HEK293 (cell line): Measurements from ENCODE around the gene PTGES3L.

Experiments
- CTCF ChIA-PET: fragments of 350-600 bp; formaldehyde crosslinking; extraction: SDS; loops from one replicate; lab custom pipeline; 2021; ENCODE audit warnings: antibody characterized with exemption; lab: Yijun Ruan, JAX
- POLR2A ChIA-PET: fragments of 300-600 bp; formaldehyde crosslinking; extraction: SDS; loops from one replicate; lab custom pipeline; 2020; ENCODE audit warnings: antibody characterized with exemption, inconsistent platforms; lab: Yijun Ruan, JAX
- H3K27ac ChIP-seq: fragments of 200-500 bp; sonication (Bioruptor generic); 2 replicates; pipeline ENCODE4 v1.5.1; 2014; ENCODE audit warnings: low read depth, low read length, control low read depth, inconsistent platforms; ENCODE audit errors: extremely low read depth
- H3K36me3 ChIP-seq, 2 experiments: fragments of 200-500 bp in 1 of 2; sonication (Bioruptor generic) in 1 of 2; 1 replicate in 1 of 2; 2 replicates in 1 of 2; pipeline ENCODE4 v1.5.1; 2014 to 2017; ENCODE audit warnings: inconsistent platforms in 2 of 2, low read length in 2 of 2; ENCODE audit not compliant: control insufficient read depth in 2 of 2, insufficient read depth in 1 of 2
- H3K4me1 ChIP-seq: fragments of 200-500 bp; sonication (Bioruptor generic); 2 replicates; pipeline ENCODE4 v1.5.1; 2014; ENCODE audit warnings: mild to moderate bottlenecking, low read length, inconsistent platforms; ENCODE audit not compliant: control insufficient read depth, insufficient read depth
- H3K4me3 ChIP-seq: 2 replicates; pipeline ENCODE4 v1.5.1; 2011; ENCODE audit warnings: low read depth, mild to moderate bottlenecking, control low read depth, low read length, moderate library complexity
- H3K9me3 ChIP-seq: fragments of 200-500 bp; sonication (Bioruptor generic); 2 replicates; pipeline ENCODE4 v1.5.1; 2014; ENCODE audit warnings: low read depth, low read length, inconsistent platforms; ENCODE audit not compliant: control insufficient read depth, insufficient read depth
- FEZF1 ChIP-seq: fragments of 450-650 bp; formaldehyde crosslinking; IDR thresholded peaks from 2 replicates; pipeline ENCODE4 v1.5.1; 2016; ENCODE audit warnings: missing biosample characterization, missing genetic modification characterization
- HOXC10 ChIP-seq: sonication (generic); formaldehyde crosslinking; IDR thresholded peaks from 2 replicates; pipeline ENCODE4 v1.8.1; 2023; ENCODE audit warnings: mild to moderate bottlenecking, missing genetic modification reagents
- OVOL3 ChIP-seq: fragments of 450-650 bp; formaldehyde crosslinking; IDR thresholded peaks from 2 replicates; pipeline ENCODE4 v1.5.1; 2016; ENCODE audit warnings: missing biosample characterization, missing genetic modification characterization
- SETDB1 ChIP-seq: IDR thresholded peaks from one replicate; pipeline ENCODE4 v1.6.1; 2017; ENCODE audit warnings: mild to moderate bottlenecking, low read length, moderate library complexity, mixed read lengths; ENCODE audit not compliant: insufficient read length
- SP7 ChIP-seq: fragments of 450-650 bp; formaldehyde crosslinking; IDR thresholded peaks from 2 replicates; pipeline ENCODE4 v1.5.1; 2016; ENCODE audit warnings: missing biosample characterization, missing genetic modification characterization
- ZBTB8A ChIP-seq: fragments of 450-650 bp; formaldehyde crosslinking; IDR thresholded peaks from 2 replicates; pipeline ENCODE4 v1.5.1; 2016; ENCODE audit warnings: missing biosample characterization, missing genetic modification characterization
- ZFP3 ChIP-seq: fragments of 450-650 bp; formaldehyde crosslinking; IDR thresholded peaks from 2 replicates; pipeline ENCODE4 v1.5.1; 2016; ENCODE audit warnings: low read depth, missing biosample characterization, missing genetic modification characterization
- ZNF10 ChIP-seq: fragments of 450-650 bp; formaldehyde crosslinking; IDR thresholded peaks from 2 replicates; pipeline ENCODE4 v1.5.1; 2017; ENCODE audit warnings: missing biosample characterization, missing genetic modification characterization
- ZNF155 ChIP-seq: fragments of 450-650 bp; formaldehyde crosslinking; IDR thresholded peaks from 2 replicates; pipeline ENCODE4 v1.5.1; 2016; ENCODE audit warnings: missing biosample characterization, missing genetic modification characterization
- ZNF16 ChIP-seq: fragments of 450-650 bp; formaldehyde crosslinking; IDR thresholded peaks from 2 replicates; pipeline ENCODE4 v1.5.1; 2016; ENCODE audit warnings: low read depth, missing biosample characterization, missing genetic modification characterization
- ZNF211 ChIP-seq: fragments of 450-650 bp; formaldehyde crosslinking; IDR thresholded peaks from 2 replicates; pipeline ENCODE4 v1.5.1; 2016; ENCODE audit warnings: low read depth, missing biosample characterization, missing genetic modification characterization
- ZNF23 ChIP-seq: fragments of 450-650 bp; formaldehyde crosslinking; IDR thresholded peaks from 2 replicates; pipeline ENCODE4 v1.5.1; 2016; ENCODE audit warnings: missing biosample characterization, missing genetic modification characterization, borderline replicate concordance
- ZNF239 ChIP-seq: fragments of 450-650 bp; formaldehyde crosslinking; IDR thresholded peaks from 2 replicates; pipeline ENCODE4 v1.5.1; 2016; ENCODE audit warnings: missing biosample characterization, missing genetic modification characterization
- ZNF416 ChIP-seq: fragments of 450-650 bp; formaldehyde crosslinking; IDR thresholded peaks from 2 replicates; pipeline ENCODE4 v1.5.1; 2016; ENCODE audit warnings: missing biosample characterization, missing genetic modification characterization
- ZNF473 ChIP-seq: fragments of 450-650 bp; formaldehyde crosslinking; IDR thresholded peaks from 2 replicates; pipeline ENCODE4 v1.5.1; 2017; ENCODE audit warnings: missing biosample characterization, missing genetic modification characterization
- ZNF501 ChIP-seq: fragments of 450-650 bp; formaldehyde crosslinking; IDR thresholded peaks from 2 replicates; pipeline ENCODE4 v1.5.1; 2016; ENCODE audit warnings: missing biosample characterization, missing genetic modification characterization
- ZNF544 ChIP-seq: fragments of 450-650 bp; formaldehyde crosslinking; IDR thresholded peaks from 2 replicates; pipeline ENCODE4 v1.5.0; 2017; ENCODE audit warnings: missing biosample characterization, missing genetic modification characterization
- ZNF654 ChIP-seq: fragments of 450-650 bp; formaldehyde crosslinking; IDR thresholded peaks from 2 replicates; pipeline ENCODE4 v1.5.1; 2016; ENCODE audit warnings: low read depth, missing biosample characterization, missing genetic modification characterization
- ZNF791 ChIP-seq: fragments of 450-650 bp; formaldehyde crosslinking; IDR thresholded peaks from 2 replicates; pipeline ENCODE4 v1.5.1; 2016; ENCODE audit warnings: missing biosample characterization, missing genetic modification characterization
- ZXDB ChIP-seq: fragments of 450-650 bp; formaldehyde crosslinking; IDR thresholded peaks from 2 replicates; pipeline ENCODE4 v1.5.1; 2016; ENCODE audit warnings: missing biosample characterization, missing genetic modification characterization
- TF ChIP-seq, protein P1 (sequence below): fragments of 450-650 bp; formaldehyde crosslinking; IDR thresholded peaks from 2 replicates; pipeline ENCODE4 v1.5.1; 2016; ENCODE audit warnings: missing biosample characterization, missing genetic modification characterization
- TF ChIP-seq, protein P2 (sequence below): IDR thresholded peaks from 2 replicates; pipeline ENCODE4 v1.6.1; 2011; ENCODE audit warnings: mild to moderate bottlenecking, low read depth, low read length, borderline replicate concordance
- TF ChIP-seq, protein P3 (sequence below): fragments of 450-650 bp; formaldehyde crosslinking; IDR thresholded peaks from 2 replicates; pipeline ENCODE4 v1.5.1; 2016; ENCODE audit warnings: missing biosample characterization, missing genetic modification characterization, low read depth
- TF ChIP-seq, protein P4 (sequence below): fragments of 450-650 bp; formaldehyde crosslinking; IDR thresholded peaks from 2 replicates; pipeline ENCODE4 v1.5.1; 2016; ENCODE audit warnings: missing biosample characterization, missing genetic modification characterization
- TF ChIP-seq, protein P5 (sequence below): fragments of 450-650 bp; formaldehyde crosslinking; IDR thresholded peaks from 2 replicates; pipeline ENCODE4 v1.5.1; 2016; ENCODE audit warnings: missing biosample characterization, missing genetic modification characterization
- TF ChIP-seq, protein P6 (sequence below): fragments of 450-650 bp; formaldehyde crosslinking; IDR thresholded peaks from 2 replicates; pipeline ENCODE4 v1.5.1; 2016; ENCODE audit warnings: missing biosample characterization, missing genetic modification characterization

The PTGES3L gene

DNA sequence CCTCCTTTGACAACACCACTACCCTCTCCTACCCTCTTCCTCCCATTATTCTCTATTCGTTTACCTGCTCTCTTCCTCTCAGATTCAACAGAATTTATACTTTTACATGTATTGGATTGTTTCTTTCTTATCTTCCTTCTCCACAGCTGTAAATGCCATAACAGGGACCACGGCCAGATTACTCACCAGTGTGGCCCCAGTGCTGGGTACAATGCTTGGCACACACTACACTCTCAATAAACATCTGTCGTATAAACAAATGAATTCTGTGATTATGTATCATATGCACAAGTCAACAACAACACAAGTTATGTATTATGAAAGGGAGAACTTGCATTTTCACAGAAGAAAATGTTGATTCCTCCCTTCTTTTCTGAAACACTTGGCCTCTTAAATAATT lies 35.7 kb downstream of the PTGES3L start:
- H3K27ac ChIP-seq = no peak overlapping the region
- no peaks in the 10 kb centered on the region for H3K9me3 ChIP-seq
- CTCF ChIA-PET = interaction anchor here (1.5 kb wide), 1 partner anchor 14 kb away, joined by 4 read pairs; no protein-coding TSS in a partner anchor
- H3K4me3 ChIP-seq = no peak overlapping the region
- POLR2A ChIA-PET = no interaction called here
- H3K4me1 ChIP-seq = no peaks in the 10 kb centered on the region
- TF ChIP-seq ZFP3 (tag by site-specific recombination) (no peak), ZNF23 (tag by site-specific recombination) (no peak), ZNF211 (tag by site-specific recombination) (no peak), ZNF501 (tag by site-specific recombination) (no peak), ZNF239 (no peak), ZNF16 (tag by site-specific recombination) (no peak), SP7 (tag by site-specific recombination) (no peak), ZNF416 (tag by site-specific recombination) (no peak), OVOL3 (tag by site-specific recombination) (no peak), FEZF1 (no peak), ZNF473 (tag by site-specific recombination) (no peak), ZNF791 (no peak), ZXDB (tag by site-specific recombination) (no peak), SETDB1 (no peak)
- TF ChIP-seq, protein P1, sequence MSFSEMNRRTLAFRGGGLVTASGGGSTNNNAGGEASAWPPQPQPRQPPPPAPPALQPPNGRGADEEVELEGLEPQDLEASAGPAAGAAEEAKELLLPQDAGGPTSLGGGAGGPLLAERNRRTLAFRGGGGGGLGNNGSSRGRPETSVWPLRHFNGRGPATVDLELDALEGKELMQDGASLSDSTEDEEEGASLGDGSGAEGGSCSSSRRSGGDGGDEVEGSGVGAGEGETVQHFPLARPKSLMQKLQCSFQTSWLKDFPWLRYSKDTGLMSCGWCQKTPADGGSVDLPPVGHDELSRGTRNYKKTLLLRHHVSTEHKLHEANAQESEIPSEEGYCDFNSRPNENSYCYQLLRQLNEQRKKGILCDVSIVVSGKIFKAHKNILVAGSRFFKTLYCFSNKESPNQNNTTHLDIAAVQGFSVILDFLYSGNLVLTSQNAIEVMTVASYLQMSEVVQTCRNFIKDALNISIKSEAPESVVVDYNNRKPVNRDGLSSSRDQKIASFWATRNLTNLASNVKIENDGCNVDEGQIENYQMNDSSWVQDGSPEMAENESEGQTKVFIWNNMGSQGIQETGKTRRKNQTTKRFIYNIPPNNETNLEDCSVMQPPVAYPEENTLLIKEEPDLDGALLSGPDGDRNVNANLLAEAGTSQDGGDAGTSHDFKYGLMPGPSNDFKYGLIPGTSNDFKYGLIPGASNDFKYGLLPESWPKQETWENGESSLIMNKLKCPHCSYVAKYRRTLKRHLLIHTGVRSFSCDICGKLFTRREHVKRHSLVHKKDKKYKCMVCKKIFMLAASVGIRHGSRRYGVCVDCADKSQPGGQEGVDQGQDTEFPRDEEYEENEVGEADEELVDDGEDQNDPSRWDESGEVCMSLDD (tag by site-specific recombination) = no peak
- TF ChIP-seq, protein P2, sequence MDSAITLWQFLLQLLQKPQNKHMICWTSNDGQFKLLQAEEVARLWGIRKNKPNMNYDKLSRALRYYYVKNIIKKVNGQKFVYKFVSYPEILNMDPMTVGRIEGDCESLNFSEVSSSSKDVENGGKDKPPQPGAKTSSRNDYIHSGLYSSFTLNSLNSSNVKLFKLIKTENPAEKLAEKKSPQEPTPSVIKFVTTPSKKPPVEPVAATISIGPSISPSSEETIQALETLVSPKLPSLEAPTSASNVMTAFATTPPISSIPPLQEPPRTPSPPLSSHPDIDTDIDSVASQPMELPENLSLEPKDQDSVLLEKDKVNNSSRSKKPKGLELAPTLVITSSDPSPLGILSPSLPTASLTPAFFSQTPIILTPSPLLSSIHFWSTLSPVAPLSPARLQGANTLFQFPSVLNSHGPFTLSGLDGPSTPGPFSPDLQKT = no peak
- TF ChIP-seq, protein P3, sequence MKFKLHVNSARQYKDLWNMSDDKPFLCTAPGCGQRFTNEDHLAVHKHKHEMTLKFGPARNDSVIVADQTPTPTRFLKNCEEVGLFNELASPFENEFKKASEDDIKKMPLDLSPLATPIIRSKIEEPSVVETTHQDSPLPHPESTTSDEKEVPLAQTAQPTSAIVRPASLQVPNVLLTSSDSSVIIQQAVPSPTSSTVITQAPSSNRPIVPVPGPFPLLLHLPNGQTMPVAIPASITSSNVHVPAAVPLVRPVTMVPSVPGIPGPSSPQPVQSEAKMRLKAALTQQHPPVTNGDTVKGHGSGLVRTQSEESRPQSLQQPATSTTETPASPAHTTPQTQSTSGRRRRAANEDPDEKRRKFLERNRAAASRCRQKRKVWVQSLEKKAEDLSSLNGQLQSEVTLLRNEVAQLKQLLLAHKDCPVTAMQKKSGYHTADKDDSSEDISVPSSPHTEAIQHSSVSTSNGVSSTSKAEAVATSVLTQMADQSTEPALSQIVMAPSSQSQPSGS = no peak
- peaks cover 7 to 11% of the 10 kb centered on the region in 2 experiments; a peak in 2 of 3 replicates for H3K36me3 ChIP-seq

DNA sequence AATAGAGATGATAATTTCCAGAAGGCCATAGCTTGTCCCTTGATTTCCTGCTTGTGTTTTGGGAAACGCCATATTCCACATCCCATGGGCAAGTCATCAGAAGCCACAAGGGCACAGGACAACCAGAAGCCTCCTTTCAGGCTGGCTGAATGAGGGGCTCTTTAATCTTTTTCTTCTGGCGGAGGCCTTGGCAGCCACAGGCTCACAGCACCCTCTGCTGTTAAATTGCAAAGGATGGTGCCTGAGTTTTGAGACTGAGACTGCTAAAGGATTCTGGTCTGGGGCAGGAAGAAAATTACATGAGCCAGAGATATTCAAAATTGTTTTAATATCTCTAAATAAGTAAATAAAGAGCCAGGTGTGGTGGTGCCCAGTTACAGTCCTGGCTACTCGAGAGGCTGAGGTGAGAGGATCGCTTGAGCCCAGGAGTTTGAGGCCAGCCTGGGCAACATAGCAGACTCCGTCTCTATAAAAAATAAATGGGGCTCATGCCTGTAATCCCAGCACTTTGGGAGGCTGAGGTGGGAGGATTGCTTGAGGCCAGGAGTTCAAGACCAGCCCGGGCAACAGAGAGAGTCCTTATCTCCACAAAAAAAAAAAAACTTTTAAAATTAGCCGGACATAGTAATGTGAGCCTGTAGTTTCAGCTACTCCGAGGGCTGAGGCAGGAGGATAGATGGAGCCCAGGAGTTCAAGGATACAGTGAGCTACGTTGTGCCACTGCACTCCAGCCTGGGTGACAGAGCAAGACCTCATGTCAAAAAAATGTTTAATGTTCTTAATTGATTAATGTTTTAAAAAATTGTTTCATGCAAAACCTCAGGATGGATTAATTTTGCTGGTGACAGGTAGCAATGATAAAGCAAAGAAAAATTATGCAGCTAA lies 41.9 kb downstream of the PTGES3L start:
- Histone ChIP-seq H3K36me3 (no peaks in the 10 kb centered on the region), H3K27ac (no peak overlapping the region)
- POLR2A ChIA-PET = no interaction called here
- TF ChIP-seq, protein P4, sequence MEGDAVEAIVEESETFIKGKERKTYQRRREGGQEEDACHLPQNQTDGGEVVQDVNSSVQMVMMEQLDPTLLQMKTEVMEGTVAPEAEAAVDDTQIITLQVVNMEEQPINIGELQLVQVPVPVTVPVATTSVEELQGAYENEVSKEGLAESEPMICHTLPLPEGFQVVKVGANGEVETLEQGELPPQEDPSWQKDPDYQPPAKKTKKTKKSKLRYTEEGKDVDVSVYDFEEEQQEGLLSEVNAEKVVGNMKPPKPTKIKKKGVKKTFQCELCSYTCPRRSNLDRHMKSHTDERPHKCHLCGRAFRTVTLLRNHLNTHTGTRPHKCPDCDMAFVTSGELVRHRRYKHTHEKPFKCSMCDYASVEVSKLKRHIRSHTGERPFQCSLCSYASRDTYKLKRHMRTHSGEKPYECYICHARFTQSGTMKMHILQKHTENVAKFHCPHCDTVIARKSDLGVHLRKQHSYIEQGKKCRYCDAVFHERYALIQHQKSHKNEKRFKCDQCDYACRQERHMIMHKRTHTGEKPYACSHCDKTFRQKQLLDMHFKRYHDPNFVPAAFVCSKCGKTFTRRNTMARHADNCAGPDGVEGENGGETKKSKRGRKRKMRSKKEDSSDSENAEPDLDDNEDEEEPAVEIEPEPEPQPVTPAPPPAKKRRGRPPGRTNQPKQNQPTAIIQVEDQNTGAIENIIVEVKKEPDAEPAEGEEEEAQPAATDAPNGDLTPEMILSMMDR (tag by site-specific recombination) = peak; percentile 66
- TF ChIP-seq, protein P5, sequence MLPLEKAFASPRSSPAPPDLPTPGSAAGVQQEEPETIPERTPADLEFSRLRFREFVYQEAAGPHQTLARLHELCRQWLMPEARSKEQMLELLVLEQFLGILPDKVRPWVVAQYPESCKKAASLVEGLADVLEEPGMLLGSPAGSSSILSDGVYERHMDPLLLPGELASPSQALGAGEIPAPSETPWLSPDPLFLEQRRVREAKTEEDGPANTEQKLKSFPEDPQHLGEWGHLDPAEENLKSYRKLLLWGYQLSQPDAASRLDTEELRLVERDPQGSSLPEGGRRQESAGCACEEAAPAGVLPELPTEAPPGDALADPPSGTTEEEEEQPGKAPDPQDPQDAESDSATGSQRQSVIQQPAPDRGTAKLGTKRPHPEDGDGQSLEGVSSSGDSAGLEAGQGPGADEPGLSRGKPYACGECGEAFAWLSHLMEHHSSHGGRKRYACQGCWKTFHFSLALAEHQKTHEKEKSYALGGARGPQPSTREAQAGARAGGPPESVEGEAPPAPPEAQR (tag by site-specific recombination) = no peak
- TF ChIP-seq ZNF544 = no peak
- TF ChIP-seq HOXC10 (CRISPR knock-in tag) = no peak
- TF ChIP-seq, protein P6, sequence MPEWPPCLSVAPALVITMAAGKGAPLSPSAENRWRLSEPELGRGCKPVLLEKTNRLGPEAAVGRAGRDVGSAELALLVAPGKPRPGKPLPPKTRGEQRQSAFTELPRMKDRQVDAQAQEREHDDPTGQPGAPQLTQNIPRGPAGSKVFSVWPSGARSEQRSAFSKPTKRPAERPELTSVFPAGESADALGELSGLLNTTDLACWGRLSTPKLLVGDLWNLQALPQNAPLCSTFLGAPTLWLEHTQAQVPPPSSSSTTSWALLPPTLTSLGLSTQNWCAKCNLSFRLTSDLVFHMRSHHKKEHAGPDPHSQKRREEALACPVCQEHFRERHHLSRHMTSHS (tag by site-specific recombination) = no peak
- peak; percentile 24; the same call in 1 of the 2 replicates for TF ChIP-seq ZBTB8A (tag by site-specific recombination)
- TF ChIP-seq ZXDB (tag by site-specific recombination) = no peak
- no peak for TF ChIP-seq ZNF10
- TF ChIP-seq ZNF654 (tag by site-specific recombination) = peak; percentile 88
- no peak for TF ChIP-seq ZNF155 (tag by site-specific recombination)
- TF ChIP-seq FEZF1 = no peak

More for the DNA sequence above, 41.9 kb downstream of the PTGES3L start:
- H3K4me3 ChIP-seq = no peak overlapping the region
- no peaks in the 10 kb centered on the region for H3K4me1 ChIP-seq
- CTCF ChIA-PET = interaction anchor here (0.5 to 4.0 kb wide), 37 partner anchors 8 to 837 kb away, joined by 3 to 81 read pairs (median 4); partner anchors contain the start of genes AOC2, BECN1, PSMC3IP and PSME3
- H3K9me3 ChIP-seq = no peaks in the 10 kb centered on the region
